HG02678 (cell line): ENCODE results near the gene PROKR1.
A peak's percentile ranks its signal among the peaks of the same experiment; 100 is the strongest.
"Not testable (repeated sequence)": the region's sequence is repeated elsewhere in the genome, so short reads cannot be mapped to it uniquely, and the experiment has no call there.

Source experiments
- ATAC-seq: cut with Tn5 transposase; IDR thresholded peaks from one replicate; pipeline ENCODE4 v1.9.1; 2021; ENCODE audit warnings: mild to moderate bottlenecking, moderate library complexity; ENCODE audit not compliant: unreplicated experiment

Gene PROKR1

GRCh38 chr2:68643011-68643873 is at the start of gene PROKR1:
Gene PROKR1, plus strand, starts transcription at chr2:68643579. Its CDS starts 2,243 bp downstream, at chr2:68645822.
- no peak for ATAC-seq

- no peak for ATAC-seq
Observed at GRCh38 chr2:68594041-68594440, 49.3 kb upstream of the PROKR1 start.

- peak; percentile 66 for ATAC-seq
Observed at GRCh38 chr2:68594674-68595492, 48.5 kb upstream of the PROKR1 start.

GRCh38 chr2:68595493-68595785 is 47.9 kb upstream of the PROKR1 start:
- not testable (repeated sequence) for ATAC-seq

GRCh38 chr2:68600495-68600894 is 42.9 kb upstream of the PROKR1 start:
- not testable (repeated sequence) for ATAC-seq

GRCh38 chr2:68603059-68603458 is 40.3 kb upstream of the PROKR1 start:
- ATAC-seq = no peak

GRCh38 chr2:68604077-68604476 is 39.3 kb upstream of the PROKR1 start:
- ATAC-seq = no peak

- ATAC-seq = no peak
Observed at GRCh38 chr2:68605939-68606338, 37.4 kb upstream of the PROKR1 start.

GRCh38 chr2:68606759-68607158 is 36.6 kb upstream of the PROKR1 start:
- ATAC-seq = no peak

- no peak for ATAC-seq
Observed at GRCh38 chr2:68607837-68608236, 35.5 kb upstream of the PROKR1 start.

GRCh38 chr2:68612765-68613519 is 30.4 kb upstream of the PROKR1 start:
- no peak for ATAC-seq

- ATAC-seq = no peak
Observed at GRCh38 chr2:68620772-68621171, 22.6 kb upstream of the PROKR1 start.

- no peak for ATAC-seq
Observed at GRCh38 chr2:68623820-68624219, 19.6 kb upstream of the PROKR1 start.

GRCh38 chr2:68627615-68628014 is 15.8 kb upstream of the PROKR1 start:
- ATAC-seq = no peak

GRCh38 chr2:68632021-68632420 is 11.4 kb upstream of the PROKR1 start:
- no peak for ATAC-seq

GRCh38 chr2:68637047-68637446 is 6.3 kb upstream of the PROKR1 start:
- no peak for ATAC-seq

- ATAC-seq = no peak
Observed at GRCh38 chr2:68643874-68644485, 601 bp downstream of the PROKR1 start.

GRCh38 chr2:68645523-68645922 is 2.1 kb downstream of the PROKR1 start:
- ATAC-seq = no peak

GRCh38 chr2:68646303-68646702 is 2.9 kb downstream of the PROKR1 start:
- ATAC-seq = no peak

- no peak for ATAC-seq
Observed at GRCh38 chr2:68650645-68651044, 7.3 kb downstream of the PROKR1 start.

GRCh38 chr2:68653034-68653433 is 9.7 kb downstream of the PROKR1 start:
- ATAC-seq = no peak
